H9 (cell line): Measurements from ENCODE around the gene SLC38A3. TPM values are rescaled to one million over a fixed set of nuclear protein-coding genes. Genes with fewer than 3 reads are reported as not detected.
A peak's percentile ranks its signal among the peaks of the same experiment; 100 is the strongest.

ENCODE experiments used
- DNase-seq: peaks from one replicate; pipeline ENCODE4 v3.0.0-alpha.2; 2017
- H2AFZ ChIP-seq: one replicate; pipeline ENCODE4 v1.6.1; 2013; ENCODE audit warnings: mild to moderate bottlenecking, low read length, control low read depth, moderate library complexity
- H2AK5ac ChIP-seq: 2 replicates; pipeline ENCODE4 v1.6.1; 2013; ENCODE audit warnings: low read length, control low read depth, mixed read lengths; ENCODE audit not compliant: insufficient read length
- H2BK120ac ChIP-seq: one replicate; pipeline ENCODE4 v1.6.1; 2013; ENCODE audit warnings: low read depth, mild to moderate bottlenecking, low read length, control low read depth, inconsistent platforms; ENCODE audit not compliant: poor library complexity, severe bottlenecking
- H2BK12ac ChIP-seq: 2 replicates; pipeline ENCODE4 v1.6.1; 2013; ENCODE audit warnings: low read length, control low read depth, mixed read lengths, low read depth; ENCODE audit not compliant: insufficient read length
- H2BK15ac ChIP-seq: 2 replicates; pipeline ENCODE4 v1.6.1; 2013; ENCODE audit warnings: low read depth, low read length, control low read depth
- H2BK20ac ChIP-seq: one replicate; pipeline ENCODE4 v1.6.1; 2013; ENCODE audit warnings: low read depth, mild to moderate bottlenecking, low read length, control low read depth, inconsistent platforms; ENCODE audit not compliant: poor library complexity, severe bottlenecking
- H2BK5ac ChIP-seq: 2 replicates; pipeline ENCODE4 v1.6.1; 2013; ENCODE audit warnings: low read length, control low read depth, mixed read lengths; ENCODE audit not compliant: insufficient read length
- H3K14ac ChIP-seq: 2 replicates; pipeline ENCODE4 v1.6.1; 2013; ENCODE audit warnings: low read length, control low read depth; ENCODE audit not compliant: insufficient read depth
- H3K18ac ChIP-seq: 2 replicates; pipeline ENCODE4 v1.6.1; 2013; ENCODE audit warnings: low read depth, mild to moderate bottlenecking, mixed read lengths, low read length, control low read depth; ENCODE audit not compliant: insufficient read length
- H3K23ac ChIP-seq: 2 replicates; pipeline ENCODE4 v1.6.1; 2013; ENCODE audit warnings: low read length, control low read depth, mixed read lengths, low read depth; ENCODE audit not compliant: insufficient read length
- H3K23me2 ChIP-seq: 2 replicates; pipeline ENCODE4 v1.6.1; 2013; ENCODE audit warnings: low read depth, mild to moderate bottlenecking, mixed read lengths, low read length, control low read depth; ENCODE audit not compliant: insufficient read length, poor library complexity, severe bottlenecking
- H3K27ac ChIP-seq: 2 replicates; pipeline ENCODE4 v1.5.1; 2013; ENCODE audit warnings: low read length, control low read depth, mixed read lengths, low read depth; ENCODE audit not compliant: insufficient read length
- H3K27me3 ChIP-seq: 2 replicates; pipeline ENCODE4 v1.6.1; 2013; ENCODE audit warnings: low read length, control low read depth, inconsistent platforms; ENCODE audit not compliant: insufficient read depth
- H3K4ac ChIP-seq: 2 replicates; pipeline ENCODE4 v1.6.1; 2013; ENCODE audit warnings: low read depth, mild to moderate bottlenecking, control low read depth, inconsistent platforms, low read length, moderate library complexity
- H3K4me1 ChIP-seq: 2 replicates; pipeline ENCODE4 v1.6.1; 2013; ENCODE audit warnings: low read length, control low read depth, inconsistent platforms; ENCODE audit not compliant: insufficient read depth
- H3K4me2 ChIP-seq: 2 replicates; pipeline ENCODE4 v1.6.1; 2013; ENCODE audit warnings: low read length, control low read depth, mixed read lengths; ENCODE audit not compliant: insufficient read length, insufficient read depth
- H3K56ac ChIP-seq: 2 replicates; pipeline ENCODE4 v1.6.1; 2013; ENCODE audit warnings: low read depth, mild to moderate bottlenecking, mixed read lengths, low read length, control low read depth; ENCODE audit not compliant: insufficient read length
- H3K79me1 ChIP-seq: 2 replicates; pipeline ENCODE4 v1.6.1; 2013; ENCODE audit warnings: low read depth, mild to moderate bottlenecking, moderate library complexity, low read length, control low read depth, inconsistent platforms; ENCODE audit not compliant: insufficient read depth, poor library complexity, severe bottlenecking
- H3K79me2 ChIP-seq: 2 replicates; pipeline ENCODE4 v1.6.1; 2013; ENCODE audit warnings: low read length, control low read depth, inconsistent platforms; ENCODE audit not compliant: insufficient read depth
- H3K9ac ChIP-seq: 2 replicates; pipeline ENCODE4 v1.6.1; 2013; ENCODE audit warnings: low read length, control low read depth, mixed read lengths; ENCODE audit not compliant: insufficient read length; ENCODE audit errors: extremely low read depth
- H3K9me3 ChIP-seq: one replicate; pipeline ENCODE4 v1.6.1; 2013; ENCODE audit warnings: low read depth, low read length, inconsistent platforms; ENCODE audit not compliant: control insufficient read depth
- H3T11ph ChIP-seq: one replicate; pipeline ENCODE4 v1.6.1; 2013; ENCODE audit warnings: mild to moderate bottlenecking, low read length, control low read depth, inconsistent platforms
- H4K20me1 ChIP-seq: one replicate; pipeline ENCODE4 v1.6.1; 2013; ENCODE audit not compliant: control insufficient read depth, insufficient read length, insufficient read depth
- H4K5ac ChIP-seq: 2 replicates; pipeline ENCODE4 v1.6.1; 2013; ENCODE audit warnings: low read depth, mild to moderate bottlenecking, mixed read lengths, low read length, control low read depth; ENCODE audit not compliant: insufficient read length
- H4K8ac ChIP-seq: replicated peaks from 2 replicates; pipeline ENCODE4 v1.6.1; 2013; ENCODE audit warnings: low read length, control low read depth, mixed read lengths, low read depth; ENCODE audit not compliant: insufficient read length
- H4K91ac ChIP-seq: 2 replicates; pipeline ENCODE4 v1.6.1; 2013; ENCODE audit warnings: low read depth, mild to moderate bottlenecking, moderate library complexity, mixed read lengths, low read length, control low read depth; ENCODE audit not compliant: insufficient read length
- H3K27ac Mint-ChIP-seq, 3 experiments: 2 replicates in 2 of 3; 3 replicates in 1 of 3; pipeline ENCODE4 v1.8.0; 2020 to 2021; ENCODE audit warnings: mixed read lengths in 3 of 3, mild to moderate bottlenecking in 1 of 3, moderate library complexity in 1 of 3
- H3K27me3 Mint-ChIP-seq: 2 replicates; pipeline ENCODE4 v1.8.0; 2021; ENCODE audit warnings: low read depth, mild to moderate bottlenecking, moderate library complexity, mixed read lengths
- H3K36me3 Mint-ChIP-seq, 3 experiments: 2 replicates in 2 of 3; 3 replicates in 1 of 3; pipeline ENCODE4 v1.8.0; 2020 to 2021; ENCODE audit warnings: low read depth in 3 of 3, mixed read lengths in 3 of 3; ENCODE audit not compliant: insufficient read depth in 1 of 3
- H3K4me1 Mint-ChIP-seq, 2 experiments: 2 replicates each; pipeline ENCODE4 v1.8.0; 2020; ENCODE audit warnings: mixed read lengths in 2 of 2
- H3K4me3 Mint-ChIP-seq, 2 experiments: 2 replicates in 1 of 2; 3 replicates in 1 of 2; pipeline ENCODE4 v1.8.0; 2020 to 2021; ENCODE audit warnings: mild to moderate bottlenecking in 2 of 2, mixed read lengths in 2 of 2, moderate library complexity in 1 of 2
- H3K9me3 Mint-ChIP-seq, 2 experiments: 2 replicates in 1 of 2; 3 replicates in 1 of 2; pipeline ENCODE4 v1.8.0; 2020; ENCODE audit warnings: mild to moderate bottlenecking in 2 of 2, mixed read lengths in 2 of 2, moderate library complexity in 1 of 2
- WGBS: extraction: QIAGEN DNeasy Blood & Tissue Kit; methylation state at CpG from one replicate; pipeline ENCODE4 v1.1.7; 2013; ENCODE audit warnings: missing lambda C conversion rate, low lambda C conversion rate, mixed read lengths; ENCODE audit not compliant: insufficient read length; ENCODE audit errors: extremely low coverage; 5-methylcytosine and 5-hydroxymethylcytosine counted together
- total RNA-seq: library from RNA; stranded (reverse); gene quantifications from 2 replicates; pipeline ENCODE4 v1.2.1, GENCODE V29; 2021
- TF ChIP-seq, protein P1 (sequence below): fragments of 200-600 bp; sonication (generic); conservative IDR thresholded peaks from 3 replicates; pipeline ENCODE4 v1.8.0; 2021; ENCODE audit warnings: antibody characterized with exemption, mild to moderate bottlenecking

Gene SLC38A3
- total RNA-seq, 1 experiment from 2014 or later, result 1.4 TPM

DNA sequence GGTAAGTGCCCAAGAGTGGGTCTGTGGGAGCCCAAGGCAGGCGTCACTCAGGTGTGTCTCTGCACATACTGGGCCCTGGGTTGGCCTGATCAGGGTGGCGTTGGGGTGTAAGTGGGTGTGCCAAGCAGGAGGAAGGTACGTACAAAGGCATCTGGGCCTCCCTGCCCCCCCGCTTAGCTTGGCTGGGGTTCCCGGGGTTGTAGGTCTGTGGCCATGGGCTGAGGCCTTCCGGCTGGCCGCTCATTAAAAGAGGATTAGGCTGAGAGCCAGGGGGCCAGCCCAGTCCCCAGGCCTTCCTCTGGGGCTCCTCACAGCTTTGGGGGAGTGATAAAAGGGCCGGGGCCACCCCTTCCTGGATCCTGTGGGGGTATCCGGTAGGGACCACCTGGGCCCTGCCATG lies 36.7 kb upstream of the SLC38A3 start:
- H3K4me1 ChIP-seq, result peaks cover 7% of the 10 kb centered on the region; the same call in 1 of the 2 replicates
- no peaks in the 10 kb centered on the region for H3K79me2 ChIP-seq
- Mint-ChIP-seq H3K4me3 (no peak overlapping the region), H3K9me3 (no peaks in the 10 kb centered on the region), H3K4me1 (peaks cover 34 to 53% of the 10 kb centered on the region in 2 experiments), H3K36me3 (peaks cover 0 to 14% (median 10%) of the 10 kb centered on the region in 3 experiments), H3K27ac (peak overlapping the region in 1 of 3 experiments; percentile 76; a peak in 2 of 7 replicates), H3K27me3 (no peaks in the 10 kb centered on the region; the same call in 1 of the 2 replicates)
- no CpG with 5 or more reads among the region's 9 CpGs for WGBS
- no peak overlapping the region for H4K8ac ChIP-seq
- H3K23me2 ChIP-seq, result no peaks in the 10 kb centered on the region
- no peaks in the 10 kb centered on the region for H3K27me3 ChIP-seq
- no peak overlapping the region for H2BK120ac ChIP-seq
- no peak overlapping the region for H3K56ac ChIP-seq
- H3K9me3 ChIP-seq, result no peaks in the 10 kb centered on the region
- no peak overlapping the region for H2BK15ac ChIP-seq
- no peak overlapping the region for H4K5ac ChIP-seq
- no peak overlapping the region for H3T11ph ChIP-seq
- H2BK20ac ChIP-seq, result no peak overlapping the region
- H4K91ac ChIP-seq, result no peak overlapping the region
- no peak overlapping the region for H3K4ac ChIP-seq
- no peak overlapping the region for H3K9ac ChIP-seq
- H3K18ac ChIP-seq, result no peak overlapping the region
- TF ChIP-seq, protein P1, sequence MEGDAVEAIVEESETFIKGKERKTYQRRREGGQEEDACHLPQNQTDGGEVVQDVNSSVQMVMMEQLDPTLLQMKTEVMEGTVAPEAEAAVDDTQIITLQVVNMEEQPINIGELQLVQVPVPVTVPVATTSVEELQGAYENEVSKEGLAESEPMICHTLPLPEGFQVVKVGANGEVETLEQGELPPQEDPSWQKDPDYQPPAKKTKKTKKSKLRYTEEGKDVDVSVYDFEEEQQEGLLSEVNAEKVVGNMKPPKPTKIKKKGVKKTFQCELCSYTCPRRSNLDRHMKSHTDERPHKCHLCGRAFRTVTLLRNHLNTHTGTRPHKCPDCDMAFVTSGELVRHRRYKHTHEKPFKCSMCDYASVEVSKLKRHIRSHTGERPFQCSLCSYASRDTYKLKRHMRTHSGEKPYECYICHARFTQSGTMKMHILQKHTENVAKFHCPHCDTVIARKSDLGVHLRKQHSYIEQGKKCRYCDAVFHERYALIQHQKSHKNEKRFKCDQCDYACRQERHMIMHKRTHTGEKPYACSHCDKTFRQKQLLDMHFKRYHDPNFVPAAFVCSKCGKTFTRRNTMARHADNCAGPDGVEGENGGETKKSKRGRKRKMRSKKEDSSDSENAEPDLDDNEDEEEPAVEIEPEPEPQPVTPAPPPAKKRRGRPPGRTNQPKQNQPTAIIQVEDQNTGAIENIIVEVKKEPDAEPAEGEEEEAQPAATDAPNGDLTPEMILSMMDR, result no peak
- no peak overlapping the region for H2BK12ac ChIP-seq
- no peak overlapping the region for H3K23ac ChIP-seq
- DNase-seq, result no peak
- H3K14ac ChIP-seq, result no peak overlapping the region
- no peak overlapping the region for H3K27ac ChIP-seq
- no peak overlapping the region for H3K4me2 ChIP-seq
- H2AFZ ChIP-seq, result no peak overlapping the region
- H3K79me1 ChIP-seq, result no peaks in the 10 kb centered on the region
- no peak overlapping the region for H2BK5ac ChIP-seq
- no peaks in the 10 kb centered on the region for H4K20me1 ChIP-seq
- H2AK5ac ChIP-seq, result no peak overlapping the region
